ENCODE results near the gene ZNF878.
"Not testable (repeated sequence)": the region's sequence is repeated elsewhere in the genome, so short reads cannot be mapped to it uniquely, and the experiment has no call there.

Gene ZNF878

DNA sequence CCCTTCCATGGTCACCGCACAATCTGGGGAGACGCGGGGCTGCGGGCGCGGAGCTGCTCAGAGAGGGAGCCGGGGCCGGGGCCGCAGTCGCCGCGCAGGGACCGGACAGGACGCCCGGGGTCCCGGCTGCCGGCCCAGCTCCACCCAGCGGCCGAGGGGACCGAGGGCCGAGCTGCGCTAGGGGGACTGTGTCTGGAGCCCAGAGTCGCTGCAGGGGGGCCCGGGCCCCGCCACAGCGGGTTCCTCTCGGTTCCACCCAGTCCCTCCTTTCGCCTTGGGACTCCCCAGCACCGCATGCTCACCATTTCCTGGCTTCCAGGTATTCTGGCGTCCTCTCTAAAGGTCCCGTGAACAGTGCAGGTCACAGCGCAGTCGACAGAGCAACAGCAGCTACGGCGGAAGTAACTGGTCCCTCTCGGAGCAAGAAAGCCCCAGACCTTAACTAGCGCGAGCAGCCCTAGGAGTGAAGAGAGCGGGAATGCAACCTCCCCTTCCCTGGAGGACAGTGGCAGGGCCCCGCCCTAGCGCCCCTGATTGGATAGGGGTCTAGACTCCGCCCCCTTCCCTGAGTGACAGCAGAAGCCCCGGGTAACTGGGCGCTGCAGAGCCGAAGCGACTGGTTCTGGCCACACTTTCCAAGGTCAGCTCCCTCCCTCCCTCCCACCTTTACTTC lies at the start of gene ZNF878:
Gene ZNF878 (minus strand): TSS at position 465 of the 673 bp plus-strand sequence. CDS start 160 bp downstream, at position 305.
- DNase-seq = peak; percentile 78 to 84

DNA sequence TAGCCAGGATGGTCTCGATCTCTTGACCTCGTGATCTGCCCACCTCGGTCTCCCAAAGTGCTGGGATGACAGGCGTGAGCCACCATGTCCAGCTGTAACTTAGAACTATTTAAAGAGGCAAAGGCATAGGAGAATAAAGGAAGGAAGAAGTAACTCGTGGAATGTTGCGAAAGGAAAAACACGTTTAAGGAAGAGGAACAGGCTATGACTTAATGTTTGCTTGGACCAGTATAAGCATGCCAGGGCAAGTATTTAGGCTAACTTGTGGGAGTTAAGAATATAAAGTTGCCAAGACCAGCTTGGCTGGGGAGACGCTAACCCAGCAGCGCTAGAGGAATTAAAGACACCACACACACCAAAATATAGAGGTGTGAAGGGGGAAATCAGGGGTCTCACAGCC lies 45.3 kb upstream of the ZNF878 start:
- no peak for DNase-seq

DNA sequence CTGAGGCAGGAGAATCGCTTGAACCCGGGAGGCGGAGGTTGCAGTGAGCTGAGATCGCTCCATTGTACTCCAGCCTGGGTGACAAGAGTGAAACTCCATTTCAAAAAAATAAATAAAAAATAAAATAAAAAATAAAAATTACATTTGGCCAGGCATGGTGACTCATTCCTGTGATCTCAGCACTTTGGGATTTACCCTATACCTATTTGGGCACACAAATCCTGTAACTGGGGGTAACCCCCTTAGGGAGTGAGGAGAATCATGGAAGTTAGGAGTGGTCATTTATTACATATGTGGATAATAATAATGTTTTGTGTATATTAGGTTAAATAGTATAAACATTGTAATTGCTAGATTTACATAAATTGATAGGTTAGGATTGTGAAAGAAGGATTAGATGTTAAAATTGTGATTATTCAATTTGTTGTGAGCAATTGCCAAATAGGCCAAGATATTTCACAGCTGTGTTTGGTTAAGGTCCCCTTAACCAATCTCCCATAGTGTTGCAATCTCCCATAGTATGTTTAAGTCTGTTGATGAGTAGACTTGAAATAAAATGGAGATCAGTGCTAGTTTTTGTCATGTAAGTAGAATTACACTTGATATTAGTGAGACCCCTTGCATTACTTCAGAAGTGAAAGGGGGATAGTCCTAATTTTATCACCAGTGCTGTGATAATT lies 42.5 kb upstream of the ZNF878 start:
- no peak for DNase-seq

- no peak for DNase-seq
Measured at GRCh38 chr19:12093777-12094176, 41.0 kb upstream of the ZNF878 start.

DNA sequence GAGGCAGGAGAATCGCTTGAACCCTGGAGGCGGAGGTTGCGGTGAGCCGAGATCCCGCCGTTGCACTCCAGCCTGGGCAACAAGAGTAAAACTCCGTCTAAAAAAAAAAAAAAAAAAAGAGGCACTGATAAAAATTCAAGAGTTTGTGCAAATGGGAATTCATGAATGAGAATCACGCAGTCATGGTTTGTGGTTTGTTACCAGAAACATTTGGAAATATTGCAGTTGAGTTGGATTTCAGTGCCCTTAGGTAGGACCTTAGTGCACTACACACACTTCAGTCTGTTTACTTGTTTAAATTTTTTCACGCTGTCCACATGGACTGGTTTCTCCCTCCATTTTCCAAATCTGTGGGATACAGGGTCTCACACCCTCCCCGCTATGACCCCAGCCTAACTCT lies 40.2 kb upstream of the ZNF878 start:
- no peak for DNase-seq

GRCh38 chr19:12092065-12092867 lies 39.5 kb upstream of the ZNF878 start:
- peak; percentile 80 to 86 for DNase-seq

DNA sequence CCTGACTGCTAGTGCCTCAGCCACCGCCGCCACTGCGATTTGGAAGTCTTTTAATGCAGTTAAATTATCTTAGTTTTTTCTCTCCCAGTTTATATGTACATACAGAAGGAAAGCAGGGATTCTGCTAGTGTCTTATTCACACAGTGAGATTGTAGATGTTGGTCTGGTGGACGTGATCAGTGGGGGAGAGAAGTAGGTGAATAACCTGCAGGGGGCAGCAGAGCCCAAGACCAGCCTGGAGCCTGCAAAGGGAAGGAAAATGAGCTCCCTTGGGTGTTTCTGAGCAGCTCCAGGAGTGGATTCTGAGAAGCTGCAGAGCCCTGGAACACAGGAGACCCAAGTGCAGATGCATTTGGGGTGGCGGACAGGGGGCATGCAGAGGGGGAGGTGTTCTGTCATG lies 38.0 kb upstream of the ZNF878 start:
- peak; percentile 82 to 85 for DNase-seq

DNA sequence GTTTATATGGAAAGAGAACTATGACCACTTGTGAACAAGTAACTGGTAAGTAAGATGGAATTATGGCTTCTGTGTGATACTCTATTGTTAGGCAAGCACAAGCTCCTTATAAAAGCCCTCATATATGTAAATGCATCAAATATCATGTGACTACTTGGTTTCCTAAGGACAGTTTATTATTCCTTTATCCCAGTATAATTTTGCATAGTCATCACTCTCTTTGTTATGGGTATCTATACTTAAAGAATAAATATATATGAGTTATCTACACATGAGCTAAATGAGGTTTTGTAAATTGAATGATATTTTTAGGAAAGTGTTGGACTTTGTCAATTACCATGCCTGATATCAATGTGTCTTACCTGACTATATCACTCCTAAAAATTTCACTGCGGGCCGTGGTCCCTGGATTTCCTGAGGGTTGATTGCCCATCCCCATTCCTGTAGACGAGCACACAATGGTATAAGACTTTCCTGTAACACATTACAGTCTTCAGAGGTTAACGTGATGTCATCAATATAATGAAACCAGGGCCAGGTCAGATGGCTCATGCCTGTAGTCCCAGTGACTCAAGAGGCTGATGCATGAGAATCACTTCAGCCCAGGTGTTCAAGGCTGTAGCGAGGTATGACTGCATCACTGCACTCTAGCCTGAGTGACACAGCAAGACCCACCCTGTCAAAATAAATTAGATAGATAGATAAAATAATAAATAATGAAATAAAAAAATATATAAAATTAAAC lies 32.5 kb upstream of the ZNF878 start:
- no peak for DNase-seq

DNA sequence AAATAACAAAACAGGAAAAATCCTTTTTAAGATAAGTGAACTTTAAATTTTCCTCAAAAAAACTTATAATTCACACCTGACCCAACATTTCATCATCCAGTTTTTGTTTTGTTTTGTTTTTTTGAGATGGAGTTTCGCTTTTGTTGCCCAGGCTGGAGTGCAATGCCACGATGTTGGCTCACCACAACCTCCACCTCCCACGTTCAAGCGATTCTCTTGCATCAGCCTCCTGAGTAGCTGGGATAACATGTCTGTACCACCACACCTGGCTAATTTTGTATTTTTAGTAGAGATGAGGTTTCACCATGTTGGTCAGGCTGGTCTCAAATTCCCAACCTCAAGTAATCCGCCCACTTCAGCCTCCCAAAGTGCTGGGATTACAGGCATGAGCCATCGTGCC lies 30.6 kb upstream of the ZNF878 start:
- not testable (repeated sequence) for DNase-seq

DNA sequence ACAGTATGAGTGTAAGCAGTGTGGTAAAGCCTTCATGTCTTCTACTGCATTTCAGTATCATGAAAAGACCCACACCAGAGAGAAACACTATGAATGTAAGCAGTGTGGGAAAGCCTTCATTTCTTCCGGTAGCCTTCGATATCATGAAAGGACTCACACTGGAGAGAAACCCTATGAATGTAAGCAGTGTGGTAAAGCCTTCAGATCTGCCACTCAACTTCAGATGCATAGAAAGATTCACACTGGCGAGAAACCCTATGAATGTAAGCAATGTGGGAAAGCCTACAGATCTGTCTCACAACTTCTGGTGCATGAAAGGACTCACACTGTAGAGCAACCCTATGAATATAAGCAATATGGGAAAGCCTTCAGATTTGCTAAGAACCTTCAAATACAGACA lies 24.6 kb upstream of the ZNF878 start:
- DNase-seq = no peak

DNA sequence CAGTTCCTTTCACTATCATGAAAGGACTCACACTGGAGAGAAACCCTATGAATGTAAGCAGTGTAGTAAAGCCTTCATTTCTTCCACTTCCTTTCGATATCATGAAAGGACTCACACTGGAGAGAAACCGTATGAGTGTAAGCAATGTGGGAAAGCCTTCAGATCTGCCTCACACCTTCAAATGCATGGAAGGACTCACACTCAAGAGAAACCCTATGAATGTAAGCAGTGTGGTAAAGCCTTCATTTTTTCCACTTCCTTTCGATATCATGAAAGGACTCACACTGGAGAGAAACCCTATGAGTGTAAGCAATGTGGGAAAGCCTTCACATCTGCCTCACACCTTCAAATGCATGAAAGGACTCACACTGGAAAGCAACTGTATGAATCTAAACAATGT lies 23.6 kb upstream of the ZNF878 start:
- DNase-seq = not testable (repeated sequence)

DNA sequence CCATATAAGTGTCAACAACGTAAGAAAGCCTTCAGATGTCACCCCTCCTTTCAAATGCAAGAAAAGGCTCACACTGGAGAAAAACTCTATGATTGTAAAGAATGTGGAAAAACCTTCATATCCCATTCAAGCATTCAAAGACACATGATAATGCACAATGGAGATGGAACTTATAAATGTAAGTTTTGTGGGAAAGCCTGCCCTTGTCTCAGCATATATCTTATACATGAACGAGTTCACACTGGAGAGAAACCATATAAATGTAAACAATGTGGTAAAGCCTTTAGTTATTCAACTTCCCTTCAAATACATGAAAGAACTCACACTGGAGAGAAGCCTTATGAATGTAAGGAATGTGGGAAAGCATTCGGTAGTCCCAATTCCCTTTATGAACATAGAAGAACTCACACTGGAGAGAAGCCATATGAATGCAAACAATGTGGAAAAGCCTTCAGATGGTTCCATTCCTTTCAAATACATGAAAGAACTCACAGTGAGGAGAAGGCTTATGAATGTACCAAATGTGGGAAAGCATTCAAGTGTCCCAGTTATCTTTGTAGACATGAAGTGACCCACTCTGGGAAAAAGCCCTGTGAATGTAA lies 22.9 kb upstream of the ZNF878 start:
- DNase-seq = no peak

- DNase-seq = peak; percentile 85 to 88
Measured at GRCh38 chr19:12064590-12065538, 12.1 kb upstream of the ZNF878 start, which contains the start of gene ZNF844. TSS of gene ZNF844 (plus strand) at chr19:12064731. CDS start at chr19:12064874, 143 bp downstream.

GRCh38 chr19:12055784-12056183 lies 3.0 kb upstream of the ZNF878 start:
- DNase-seq = no peak

DNA sequence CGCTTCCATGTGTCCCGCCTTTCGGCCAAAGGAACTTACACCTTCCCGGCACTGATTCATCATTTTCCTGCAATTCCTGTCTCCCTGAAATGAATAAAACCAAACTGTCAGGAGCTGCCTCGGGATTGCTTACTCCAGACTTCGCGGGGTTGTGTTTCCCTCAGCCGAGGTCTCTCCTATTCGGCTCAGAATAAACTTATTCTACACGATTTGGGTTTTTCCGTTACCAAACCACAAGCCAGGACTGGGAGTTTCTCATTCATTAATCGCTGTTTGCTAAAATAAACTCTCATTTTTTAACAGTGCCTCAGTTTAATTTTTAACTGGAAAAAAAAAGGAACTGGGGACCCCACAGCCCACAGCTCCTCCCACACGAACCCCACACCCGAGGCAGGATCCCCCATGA lies 667 bp downstream of the ZNF878 start:
- no peak for DNase-seq

DNA sequence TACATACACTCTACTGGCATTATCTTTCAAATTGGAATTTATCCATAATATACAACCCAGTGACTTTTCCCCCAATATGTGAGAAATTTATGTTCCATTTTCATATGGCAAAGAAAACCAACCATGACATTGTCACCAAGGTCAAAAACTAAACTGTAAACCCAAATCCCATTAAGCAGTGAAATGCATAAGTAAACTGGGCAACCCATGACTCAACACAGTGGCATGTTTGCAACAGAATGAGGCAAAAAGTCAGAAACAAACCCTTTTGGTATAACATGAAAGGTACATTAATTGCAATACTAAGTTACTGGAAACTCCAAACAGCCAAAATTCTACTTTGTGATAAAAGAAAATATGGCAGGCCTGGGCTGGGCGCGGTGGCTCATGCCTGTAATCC lies 4.9 kb downstream of the ZNF878 start:
- no peak for DNase-seq

- DNase-seq = no peak
Measured at GRCh38 chr19:12043752-12044422, 8.9 kb downstream of the ZNF878 start.

- DNase-seq = no peak
Measured at GRCh38 chr19:12042893-12043292, 9.9 kb downstream of the ZNF878 start.

DNA sequence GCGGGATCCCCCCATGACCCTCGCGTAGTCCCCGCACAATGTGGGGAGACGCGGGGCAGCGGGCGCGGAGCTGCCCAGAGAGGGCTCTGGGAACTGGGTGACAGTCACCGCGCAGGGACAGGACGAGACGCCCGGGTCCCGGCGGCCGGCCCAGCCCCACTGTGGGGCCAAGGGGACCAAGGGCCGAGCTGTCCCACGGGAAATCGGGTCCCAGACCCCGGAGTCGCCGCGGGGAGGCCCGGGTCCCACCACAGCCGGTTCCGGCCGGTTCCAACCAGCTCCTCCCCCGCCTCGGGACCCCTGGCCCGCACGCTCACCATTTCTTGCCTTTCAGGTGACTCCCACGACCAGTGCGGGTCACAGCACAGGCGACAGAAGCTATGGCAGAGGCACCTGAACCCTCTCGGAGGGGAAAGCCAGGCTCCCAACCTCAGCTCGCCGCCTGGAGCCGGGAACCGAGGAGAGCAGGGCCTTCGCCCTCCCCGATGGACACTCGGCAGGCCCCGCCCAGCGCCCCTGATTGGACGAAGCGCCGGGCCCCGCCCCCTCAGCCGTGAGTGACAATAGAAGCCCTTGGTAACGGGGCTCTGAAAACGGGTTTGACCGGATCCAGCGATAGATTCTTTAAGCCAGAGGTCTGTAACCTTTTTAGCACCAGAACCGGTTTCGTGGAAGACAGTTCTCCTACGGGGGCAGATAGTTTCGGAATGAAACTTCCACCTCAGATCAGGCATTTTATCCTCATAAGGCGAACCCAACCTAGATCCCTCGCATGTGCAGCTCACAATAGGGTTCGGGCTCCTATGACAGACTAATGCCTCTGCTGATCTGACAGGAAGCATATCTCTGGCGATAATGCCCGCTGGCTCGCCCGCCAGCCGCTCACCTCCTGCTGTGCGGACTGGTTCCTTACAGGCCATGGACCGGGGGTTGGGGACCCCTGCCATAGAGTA lies 17.3 kb downstream of the ZNF878 start, which contains the start of gene ZNF433:
Gene ZNF433 (minus strand): TSS at position 460 of the 953 bp plus-strand sequence. CDS start 140 bp downstream, at position 320.
- peak; percentile 86 to 87 for DNase-seq

Measured in activated CD4-positive, alpha-beta T cell treated with anti-CD3 and anti-CD28 coated beads, Interleukin-2, amount 50 U/mL, for 48 hours (primary cell).